CD4-positive, alpha-beta T cell treated with Interleukin-17A for 4 hours (primary cell): ENCODE data around the gene SPINK1.
"Not testable (repeated sequence)": the region's sequence is repeated elsewhere in the genome, so short reads cannot be mapped to it uniquely, and the experiment has no call there.

Experiments
- DNase-seq: peaks from one replicate; pipeline ENCODE4 v3.0.0-alpha.2; 2020; ENCODE audit warnings: mixed read lengths

SPINK1 gene

GRCh38 chr5:147831465-147831864 lies at the start of gene SPINK1:
Gene SPINK1 (minus strand): TSS chr5:147831671. CDS start chr5:147831577, 94 bp downstream.
- no peak for DNase-seq

- no peak for DNase-seq
Observed at GRCh38 chr5:147880487-147880886, 49.0 kb upstream of the SPINK1 start.

GRCh38 chr5:147879784-147880183 lies 48.3 kb upstream of the SPINK1 start:
- DNase-seq = no peak

- DNase-seq = no peak
Observed at GRCh38 chr5:147878066-147878759, 46.7 kb upstream of the SPINK1 start, which contains the start of gene SCGB3A2. Gene SCGB3A2 (plus strand): TSS chr5:147878711. CDS start chr5:147878804, 93 bp downstream.

GRCh38 chr5:147876626-147877025 lies 45.2 kb upstream of the SPINK1 start:
- no peak for DNase-seq

GRCh38 chr5:147876141-147876540 lies 44.7 kb upstream of the SPINK1 start:
- no peak for DNase-seq

GRCh38 chr5:147874910-147875367 lies 43.5 kb upstream of the SPINK1 start:
- no peak for DNase-seq

- DNase-seq = not testable (repeated sequence)
Observed at GRCh38 chr5:147874118-147874875, 42.8 kb upstream of the SPINK1 start.

- not testable (repeated sequence) for DNase-seq
Observed at GRCh38 chr5:147872744-147873435, 41.4 kb upstream of the SPINK1 start.

- not testable (repeated sequence) for DNase-seq
Observed at GRCh38 chr5:147871980-147872549, 40.6 kb upstream of the SPINK1 start.

- DNase-seq = not testable (repeated sequence)
Observed at GRCh38 chr5:147869892-147870291, 38.4 kb upstream of the SPINK1 start.

- no peak for DNase-seq
Observed at GRCh38 chr5:147869112-147869511, 37.6 kb upstream of the SPINK1 start.

GRCh38 chr5:147863454-147864158 lies 32.1 kb upstream of the SPINK1 start:
- no peak for DNase-seq

GRCh38 chr5:147860641-147861025 lies 29.2 kb upstream of the SPINK1 start:
- no peak for DNase-seq

- DNase-seq = no peak
Observed at GRCh38 chr5:147859962-147860640, 28.6 kb upstream of the SPINK1 start.

GRCh38 chr5:147858565-147858964 lies 27.1 kb upstream of the SPINK1 start:
- DNase-seq = no peak

- DNase-seq = peak; percentile 32
Observed at GRCh38 chr5:147857302-147858129, 26.0 kb upstream of the SPINK1 start.

GRCh38 chr5:147856801-147857200 lies 25.3 kb upstream of the SPINK1 start:
- DNase-seq = no peak

- DNase-seq = no peak
Observed at GRCh38 chr5:147855774-147856069, 24.3 kb upstream of the SPINK1 start.

GRCh38 chr5:147854894-147855773 lies 23.7 kb upstream of the SPINK1 start:
- DNase-seq = no peak
